ENCODE data around the gene ZNF787. TPM values are rescaled to one million over a fixed set of nuclear protein-coding genes. Genes with fewer than 3 reads are reported as not detected.
"Not testable (repeated sequence)": the region's sequence is repeated elsewhere in the genome, so short reads cannot be mapped to it uniquely, and the experiment has no call there.

ZNF787 gene
- total RNA-seq, 5 donors from 2014 or later (not counting 1 experiment from before 2014, with no cell fraction given): 20.6 to 38.6 (median 34.9) TPM

GRCh38 chr19:56109226-56109625 is 11.9 kb downstream of the ZNF787 start:
- Mint-ChIP-seq H3K27me3 (no peaks in the 10 kb centered on the region), H3K4me1 (peaks cover 62 to 71% (median 68%) of the 10 kb centered on the region in 3 donors), H3K27ac (no peak overlapping the region), H3K9me3 (no peaks in the 10 kb centered on the region), H3K36me3 (peaks cover 3% of the 10 kb centered on the region), H3K4me3 (no peak overlapping the region)
- Histone ChIP-seq H3K9me3 (no peaks in the 10 kb centered on the region), H3K4me3 (ENCODE audit: control insufficient read depth in 1 of 2, extremely low read depth in 1 of 2, low read length in 1 of 2) (no peak overlapping the region), H3K27ac (ENCODE audit: low read length) (no peak overlapping the region), H3K4me1 (ENCODE audit: control insufficient read depth in 1 of 2, extremely low read depth in 1 of 2, insufficient read depth in 2 of 2, low read length in 2 of 2) (peaks cover 11 to 71% of the 10 kb centered on the region in 2 experiments), H3K36me3 (ENCODE audit: control insufficient read depth in 2 of 2, extremely low read depth in 1 of 2, insufficient read depth in 1 of 2, low read length in 1 of 2) (peaks cover 0 to 5% of the 10 kb centered on the region in 2 donors), H3K27me3 (replicated peaks in 1 of 2; ENCODE audit: control insufficient read depth in 2 of 2, extremely low read depth in 1 of 2, insufficient read depth in 2 of 2, low read length in 1 of 2) (no peaks in the 10 kb centered on the region)
- ATAC-seq (replicated peaks in 1 of 4) (no peak), DNase-seq (no peak)
- ChIA-PET POLR2A (no interaction called here), CTCF (no interaction called here)
- WGBS (ENCODE audit: insufficient coverage): 75% methylated on average over 8 of the region's 13 CpGs

- ChIA-PET CTCF (interaction anchor here in 1 of 2 donors (0.5 kb wide), 1 partner anchor 1908 kb away, joined by 3 read pairs; the partner anchor contains the start of gene RPS9), POLR2A (no interaction called here)
- Mint-ChIP-seq H3K27ac (no peak overlapping the region), H3K4me3 (peak overlapping the region in 1 of 3 donors; percentile 53), H3K4me1 (peaks cover 57 to 67% (median 63%) of the 10 kb centered on the region in 3 donors), H3K27me3 (no peaks in the 10 kb centered on the region), H3K36me3 (peaks cover 3% of the 10 kb centered on the region), H3K9me3 (no peaks in the 10 kb centered on the region)
- no peaks in the 10 kb centered on the region for H3K9me3 ChIP-seq
- H3K36me3 ChIP-seq (ENCODE audit: control insufficient read depth in 2 of 2, extremely low read depth in 1 of 2, insufficient read depth in 1 of 2, low read length in 1 of 2): peaks cover 0 to 5% of the 10 kb centered on the region in 2 donors
- H3K4me3 ChIP-seq (ENCODE audit: control insufficient read depth in 1 of 2, extremely low read depth in 1 of 2, low read length in 1 of 2): no peak overlapping the region
- H3K27me3 ChIP-seq (replicated peaks in 1 of 2; ENCODE audit: control insufficient read depth in 2 of 2, extremely low read depth in 1 of 2, insufficient read depth in 2 of 2, low read length in 1 of 2): no peaks in the 10 kb centered on the region
- no peak overlapping the region for H3K27ac ChIP-seq (ENCODE audit: low read length)
- H3K4me1 ChIP-seq (ENCODE audit: control insufficient read depth in 1 of 2, extremely low read depth in 1 of 2, insufficient read depth in 2 of 2, low read length in 2 of 2): peaks cover 11 to 65% of the 10 kb centered on the region in 2 experiments
- 96% methylated on average over 7 of the region's 24 CpGs for WGBS (ENCODE audit: insufficient coverage)
- ATAC-seq (replicated peaks in 1 of 4): no peak
- no peak for DNase-seq
Observed at GRCh38 chr19:56108447-56109195, 12.5 kb downstream of the ZNF787 start.

- H3K4me1 Mint-ChIP-seq: peaks cover 51 to 61% (median 56%) of the 10 kb centered on the region in 3 donors
- POLR2A ChIA-PET: no interaction called here
Observed at GRCh38 chr19:56107626-56108351, 13.3 kb downstream of the ZNF787 start.

DNA sequence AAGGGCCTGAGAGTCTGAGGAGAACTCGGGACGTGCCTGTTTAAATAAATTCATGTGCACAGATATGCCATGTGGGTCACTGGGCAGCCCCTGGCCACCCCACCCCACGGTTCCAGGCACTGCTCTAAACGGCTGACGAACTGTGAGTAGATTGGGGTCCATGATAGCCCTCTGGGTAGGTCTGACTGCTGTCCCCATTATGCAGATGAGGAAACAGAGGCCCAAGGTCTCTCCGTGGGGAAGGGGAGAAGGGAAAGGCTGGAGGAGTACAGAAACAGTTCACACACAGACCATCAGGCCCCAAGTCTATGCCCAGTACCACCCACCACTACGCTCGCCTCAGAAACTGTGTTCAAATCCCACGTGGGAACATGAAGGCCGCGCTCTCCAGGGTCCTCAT is 14.1 kb downstream of the ZNF787 start:
- no peaks in the 10 kb centered on the region for H3K9me3 Mint-ChIP-seq
- DNase-seq (no peak), ATAC-seq (replicated peaks in 1 of 4) (no peak)
- Histone ChIP-seq H3K9me3 (no peaks in the 10 kb centered on the region), H3K36me3 (ENCODE audit: control insufficient read depth in 2 of 2, extremely low read depth in 1 of 2, insufficient read depth in 1 of 2, low read length in 1 of 2) (peaks cover 0 to 17% of the 10 kb centered on the region in 2 donors), H3K4me1 (ENCODE audit: control insufficient read depth in 1 of 2, extremely low read depth in 1 of 2, insufficient read depth in 2 of 2, low read length in 2 of 2) (peaks cover 4 to 50% of the 10 kb centered on the region in 2 experiments), H3K27me3 (replicated peaks in 1 of 2; ENCODE audit: control insufficient read depth in 2 of 2, extremely low read depth in 1 of 2, insufficient read depth in 2 of 2, low read length in 1 of 2) (no peaks in the 10 kb centered on the region), H3K27ac (ENCODE audit: low read length) (no peak overlapping the region), H3K4me3 (ENCODE audit: control insufficient read depth in 1 of 2, extremely low read depth in 1 of 2, low read length in 1 of 2) (no peak overlapping the region)
- CTCF ChIA-PET: interaction anchor here in 1 of 2 donors (1.1 kb wide), 1 partner anchor 22 kb away, joined by 3 read pairs; no protein-coding TSS in a partner anchor
- no peaks in the 10 kb centered on the region for H3K27me3 Mint-ChIP-seq
- WGBS (ENCODE audit: insufficient coverage): 88% methylated on average over 8 of the region's 11 CpGs
- peak overlapping the region in 1 of 3 donors; percentile 43 for H3K4me3 Mint-ChIP-seq
- peaks cover 43 to 54% (median 49%) of the 10 kb centered on the region in 3 donors for H3K4me1 Mint-ChIP-seq
- no peak overlapping the region for H3K27ac Mint-ChIP-seq
- POLR2A ChIA-PET: no interaction called here
- H3K36me3 Mint-ChIP-seq: peaks cover 3% of the 10 kb centered on the region

More at GRCh38 chr19:56107626-56108351, 13.3 kb downstream of the ZNF787 start:
- Histone ChIP-seq H3K9me3 (no peaks in the 10 kb centered on the region), H3K27ac (ENCODE audit: low read length) (no peak overlapping the region), H3K4me1 (ENCODE audit: control insufficient read depth in 1 of 2, extremely low read depth in 1 of 2, insufficient read depth in 2 of 2, low read length in 2 of 2) (peaks cover 9 to 58% of the 10 kb centered on the region in 2 experiments), H3K27me3 (replicated peaks in 1 of 2; ENCODE audit: control insufficient read depth in 2 of 2, extremely low read depth in 1 of 2, insufficient read depth in 2 of 2, low read length in 1 of 2) (no peaks in the 10 kb centered on the region), H3K4me3 (ENCODE audit: control insufficient read depth in 1 of 2, extremely low read depth in 1 of 2, low read length in 1 of 2) (no peak overlapping the region), H3K36me3 (ENCODE audit: control insufficient read depth in 2 of 2, extremely low read depth in 1 of 2, insufficient read depth in 1 of 2, low read length in 1 of 2) (peaks cover 0 to 9% of the 10 kb centered on the region in 2 donors)
- CTCF ChIA-PET: no interaction called here
- ATAC-seq (replicated peaks in 1 of 4): no peak
- peaks cover 3% of the 10 kb centered on the region for H3K36me3 Mint-ChIP-seq
- WGBS (ENCODE audit: insufficient coverage): 91% methylated on average over 22 of the region's 27 CpGs
- DNase-seq: no peak
- H3K27ac Mint-ChIP-seq: no peak overlapping the region
- no peaks in the 10 kb centered on the region for H3K27me3 Mint-ChIP-seq
- no peaks in the 10 kb centered on the region for H3K9me3 Mint-ChIP-seq
- peak overlapping the region in 1 of 3 donors; percentile 53 for H3K4me3 Mint-ChIP-seq

- no peaks in the 10 kb centered on the region for H3K27me3 ChIP-seq (replicated peaks in 1 of 2; ENCODE audit: control insufficient read depth in 2 of 2, extremely low read depth in 1 of 2, insufficient read depth in 2 of 2, low read length in 1 of 2)
- ATAC-seq (replicated peaks in 1 of 4) (no peak), DNase-seq (no peak)
- H3K27me3 Mint-ChIP-seq: no peaks in the 10 kb centered on the region
- H3K4me1 ChIP-seq (ENCODE audit: control insufficient read depth in 1 of 2, extremely low read depth in 1 of 2, insufficient read depth in 2 of 2, low read length in 2 of 2): peaks cover 4 to 45% of the 10 kb centered on the region in 2 experiments
- ChIA-PET POLR2A (no interaction called here), CTCF (interaction anchor here in 1 of 2 donors (1.1 kb wide), 1 partner anchor 22 kb away, joined by 3 read pairs; no protein-coding TSS in a partner anchor)
- H3K36me3 ChIP-seq (ENCODE audit: control insufficient read depth in 2 of 2, extremely low read depth in 1 of 2, insufficient read depth in 1 of 2, low read length in 1 of 2): peaks cover 2 to 22% of the 10 kb centered on the region in 2 donors
- no peak overlapping the region for H3K4me3 ChIP-seq (ENCODE audit: control insufficient read depth in 1 of 2, extremely low read depth in 1 of 2, low read length in 1 of 2)
- H3K27ac ChIP-seq (ENCODE audit: low read length): no peak overlapping the region
- peaks cover 38 to 50% (median 44%) of the 10 kb centered on the region in 3 donors for H3K4me1 Mint-ChIP-seq
- H3K4me3 Mint-ChIP-seq: peak overlapping the region in 1 of 3 donors; percentile 65
- H3K27ac Mint-ChIP-seq: peak overlapping the region in 1 of 2 donors; percentile 23
- 74% methylated on average over 21 of the region's 27 CpGs for WGBS (ENCODE audit: insufficient coverage)
- no peaks in the 10 kb centered on the region for H3K9me3 ChIP-seq
- H3K36me3 Mint-ChIP-seq: peaks cover 5% of the 10 kb centered on the region
- no peaks in the 10 kb centered on the region for H3K9me3 Mint-ChIP-seq
Observed at GRCh38 chr19:56106397-56106849, 14.7 kb downstream of the ZNF787 start.

GRCh38 chr19:56105831-56106396 is 15.2 kb downstream of the ZNF787 start:
- ATAC-seq (replicated peaks in 1 of 4); POLR2A ChIA-PET; H3K9me3 Mint-ChIP-seq; H3K9me3 ChIP-seq; H3K4me3 ChIP-seq (ENCODE audit: control insufficient read depth in 1 of 2, extremely low read depth in 1 of 2, low read length in 1 of 2); H3K27ac ChIP-seq (ENCODE audit: low read length); H3K27me3 ChIP-seq (replicated peaks in 1 of 2; ENCODE audit: control insufficient read depth in 2 of 2, extremely low read depth in 1 of 2, insufficient read depth in 2 of 2, low read length in 1 of 2); H3K27me3 Mint-ChIP-seq; DNase-seq: not testable (repeated sequence)
- Mint-ChIP-seq H3K4me1 (peaks cover 37 to 49% (median 42%) of the 10 kb centered on the region in 3 donors), H3K27ac (peak overlapping the region in 1 of 2 donors; percentile 23), H3K4me3 (peak overlapping the region in 1 of 3 donors; percentile 65), H3K36me3 (peaks cover 10% of the 10 kb centered on the region)
- Histone ChIP-seq H3K4me1 (ENCODE audit: control insufficient read depth in 1 of 2, extremely low read depth in 1 of 2, insufficient read depth in 2 of 2, low read length in 2 of 2) (peaks cover 4 to 40% of the 10 kb centered on the region in 2 experiments), H3K36me3 (ENCODE audit: control insufficient read depth in 2 of 2, extremely low read depth in 1 of 2, insufficient read depth in 1 of 2, low read length in 1 of 2) (peaks cover 6 to 22% of the 10 kb centered on the region in 2 donors)
- 97% methylated on average over 27 of the region's 61 CpGs for WGBS (ENCODE audit: insufficient coverage)
- CTCF ChIA-PET: interaction anchor here (1.1 to 1.4 kb wide), 2 partner anchors 23 to 147 kb away, joined by 3 to 8 read pairs; no protein-coding TSS in a partner anchor

Data from T-cell (primary cell).